ENCODE data around the gene LIG3.
"Not testable (repeated sequence)": the region's sequence is repeated elsewhere in the genome, so short reads cannot be mapped to it uniquely, and the experiment has no call there.

Gene LIG3

DNA sequence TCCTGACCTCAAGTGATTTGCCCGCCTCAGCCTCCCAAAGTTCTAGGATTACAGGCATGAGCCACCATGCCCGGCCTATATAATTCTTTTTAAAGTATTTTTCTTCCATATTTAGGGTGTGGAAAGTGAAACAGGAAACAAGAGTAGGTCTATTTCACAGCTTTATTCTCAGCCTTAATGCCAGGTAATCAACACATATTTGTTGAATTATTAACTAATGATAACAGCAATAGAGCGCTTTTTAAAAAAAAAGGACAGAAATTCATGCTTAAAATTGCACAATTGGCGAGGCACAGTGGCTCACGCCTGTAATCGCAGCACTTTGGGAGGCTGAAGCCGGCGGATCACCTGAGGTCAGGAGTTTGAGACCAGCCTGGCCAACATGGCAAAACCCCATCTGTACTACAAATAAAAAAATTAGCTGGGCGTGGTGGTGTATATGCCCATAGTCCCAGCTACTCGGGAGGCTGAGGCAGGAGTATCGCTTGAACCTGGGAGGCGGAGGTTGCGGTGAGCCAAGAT, 65.2 kb downstream of the LIG3 start:
- DNase-seq = not testable (repeated sequence)

DNA sequence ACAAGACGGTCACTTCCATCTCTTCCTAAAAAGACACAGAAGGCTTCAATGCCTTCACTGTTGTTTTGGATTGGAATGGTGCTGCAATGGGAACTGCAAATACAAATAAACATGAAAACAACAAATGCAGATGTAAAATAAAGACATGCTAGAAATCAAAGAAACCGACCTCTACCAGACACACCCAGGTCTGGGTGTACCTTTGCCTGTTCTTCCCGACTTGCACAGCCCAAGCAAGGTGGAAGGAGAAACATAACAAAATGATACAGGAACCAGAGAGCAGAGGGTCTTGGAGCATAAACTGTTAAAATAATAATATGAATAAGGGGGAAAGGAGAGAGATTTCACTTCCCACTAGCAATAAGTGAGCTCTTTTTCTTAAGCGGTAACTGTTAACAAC, 65.9 kb downstream of the LIG3 start:
- no peak for DNase-seq

DNA sequence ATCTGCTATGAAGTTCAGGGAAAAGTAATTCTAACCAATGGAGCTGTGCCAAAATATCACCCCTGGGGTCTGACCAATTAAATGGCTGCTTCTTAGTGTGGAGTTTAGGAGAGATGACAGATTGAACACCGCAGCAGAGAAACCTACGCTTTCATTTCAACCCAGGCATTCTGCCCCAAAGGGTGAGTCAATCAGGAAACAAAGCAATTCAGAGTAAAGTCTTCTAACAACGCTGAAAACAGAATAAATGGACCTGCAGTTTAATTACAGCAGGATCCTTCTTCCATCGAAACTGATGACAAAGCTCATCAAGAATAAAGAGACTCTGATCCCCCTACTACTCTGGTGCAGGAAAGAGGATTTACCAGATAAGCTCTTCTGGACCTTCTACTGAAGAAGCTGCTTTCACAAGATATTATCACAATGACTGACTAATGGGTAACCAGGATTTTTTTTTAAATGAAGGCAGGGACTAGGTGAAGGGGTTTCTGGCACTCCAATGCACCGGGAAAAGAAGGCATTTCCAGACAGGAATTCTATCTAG, 66.5 kb downstream of the LIG3 start:
- DNase-seq = no peak

DNA sequence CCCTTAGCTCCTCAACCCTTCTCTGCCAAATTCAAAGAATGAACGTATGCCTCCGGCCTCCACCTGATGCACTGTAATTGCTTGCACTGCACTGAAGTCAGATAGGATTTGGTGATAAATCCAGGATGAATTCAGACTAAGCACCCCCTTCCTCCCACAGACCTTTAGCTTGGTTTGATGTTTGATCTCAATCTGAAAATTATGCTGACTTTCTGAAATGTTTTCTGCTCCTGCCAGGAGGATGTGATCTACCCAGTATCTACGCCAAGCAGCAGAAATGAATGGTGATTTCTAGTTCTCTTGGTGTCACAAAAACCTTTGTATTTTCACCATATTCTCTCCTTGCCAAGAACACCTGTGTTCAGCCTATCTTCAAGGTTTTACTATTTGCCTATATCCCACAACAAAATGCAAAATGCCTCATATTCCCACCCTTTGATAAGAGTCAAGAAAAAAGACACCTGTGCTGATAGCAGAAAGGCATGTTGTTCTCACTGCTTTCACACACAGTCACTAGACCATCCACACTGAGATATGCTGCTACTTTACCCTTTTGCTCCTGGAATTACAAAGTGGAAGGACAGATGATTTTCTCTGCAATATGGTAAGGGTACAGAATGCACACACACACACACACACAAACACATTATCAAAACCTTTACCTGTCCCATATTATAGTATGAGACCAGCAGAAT, 68.5 kb downstream of the LIG3 start:
- DNase-seq = no peak

DNA sequence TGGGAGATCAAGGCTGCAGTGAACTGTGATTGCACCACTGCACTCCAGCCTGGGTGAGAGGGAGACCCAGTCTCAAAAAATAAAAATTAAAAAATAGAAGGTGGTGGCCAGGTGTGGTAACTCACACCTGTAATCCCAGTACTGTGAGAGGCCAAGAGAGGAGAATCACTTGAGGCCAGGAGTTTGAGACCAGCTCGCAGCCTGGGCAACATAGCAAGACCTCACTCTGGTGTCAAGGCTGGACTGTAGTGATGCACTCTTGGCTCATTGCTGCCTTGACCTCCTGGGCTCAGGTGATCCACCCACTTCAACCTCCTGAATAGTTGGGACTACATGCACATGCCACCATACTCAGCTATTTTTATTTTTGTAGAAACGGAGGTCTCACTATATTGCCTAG, 69.9 kb downstream of the LIG3 start:
- DNase-seq = no peak

DNA sequence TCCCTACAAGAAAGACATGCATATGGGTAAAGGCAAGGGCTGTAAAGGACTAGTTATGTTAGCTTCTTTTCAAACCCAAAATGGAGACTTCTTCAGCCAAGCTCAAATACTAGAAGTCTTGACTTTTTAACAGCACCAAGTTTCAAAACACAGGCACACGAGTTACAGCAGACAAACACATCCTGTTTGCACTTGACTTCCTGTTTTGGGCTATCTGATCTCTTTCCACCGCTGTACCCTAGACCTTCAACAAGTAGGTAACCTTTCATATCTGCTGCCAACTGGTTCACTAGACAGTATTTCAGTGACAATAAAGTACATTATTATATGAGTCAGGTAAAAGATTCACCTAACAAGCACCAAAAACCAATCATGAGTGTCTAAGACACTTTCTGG, 70.9 kb downstream of the LIG3 start:
- DNase-seq = no peak

DNA sequence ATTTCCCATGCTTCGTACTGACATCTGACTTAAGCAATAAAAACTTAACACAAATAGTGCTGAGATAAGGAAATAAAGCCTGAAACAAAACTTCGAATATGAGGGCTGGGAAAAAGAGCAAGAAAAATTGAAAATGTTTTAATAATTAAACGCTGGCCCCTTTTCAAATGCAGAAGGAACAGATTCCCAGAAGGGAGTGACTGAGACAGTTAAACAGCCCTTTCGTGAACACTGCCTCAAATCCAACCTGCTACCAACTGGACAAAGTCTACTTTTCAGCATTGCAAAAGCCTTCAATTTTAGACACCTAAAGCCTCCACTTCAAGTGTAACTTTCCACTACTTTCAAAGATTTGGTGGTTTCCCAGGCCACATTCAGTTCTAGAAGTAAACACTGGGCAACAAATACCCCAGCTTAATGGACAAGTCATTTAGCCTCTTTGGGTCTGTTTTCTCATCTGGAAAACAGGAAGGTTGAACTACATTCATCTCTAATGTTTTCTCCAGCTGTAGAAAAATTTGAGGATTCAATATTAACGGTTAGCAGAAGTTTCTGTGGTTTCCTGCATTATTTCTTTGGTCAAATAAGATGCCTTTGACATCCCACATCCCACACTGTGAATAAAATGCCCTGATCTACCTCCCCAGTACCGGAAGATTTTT, 71.4 kb downstream of the LIG3 start:
- no peak for DNase-seq

DNA sequence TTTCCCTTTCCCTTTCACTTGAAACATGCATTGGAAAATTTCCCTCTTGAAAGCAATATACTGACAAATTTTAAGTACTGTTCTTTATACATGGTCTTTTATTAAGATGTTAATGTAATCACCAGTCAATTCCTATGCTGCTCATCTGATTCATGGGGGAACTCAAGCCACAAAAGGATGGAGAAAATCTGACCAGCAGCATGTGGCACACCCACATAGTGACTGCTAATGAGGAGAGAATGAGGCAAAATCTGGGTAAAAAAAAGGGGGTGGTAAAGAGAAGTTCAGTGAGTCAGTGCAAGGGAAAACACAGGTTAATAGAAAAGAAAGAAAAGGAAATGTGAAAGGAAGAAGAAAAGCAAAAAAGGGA, 71.9 kb downstream of the LIG3 start:
- DNase-seq = no peak

DNA sequence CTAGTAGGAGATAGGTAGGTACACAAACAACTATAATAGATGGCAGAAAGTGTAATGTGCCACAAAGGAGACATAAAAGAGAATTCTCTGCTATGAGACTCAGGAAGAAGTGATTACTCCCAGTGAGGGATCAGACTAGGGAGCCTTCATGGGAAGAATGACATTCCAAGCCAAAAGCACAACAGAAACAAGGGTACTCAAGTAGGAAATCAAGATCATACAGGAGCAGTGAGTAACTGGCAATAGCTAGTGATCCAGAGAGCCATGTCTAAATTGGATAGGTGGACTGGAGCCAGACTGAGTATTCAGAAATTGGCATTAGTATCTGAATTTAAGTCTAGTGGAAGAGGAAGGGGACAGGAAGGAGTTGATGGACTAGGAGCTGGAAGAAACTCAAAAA, 72.5 kb downstream of the LIG3 start:
- DNase-seq = no peak

DNA sequence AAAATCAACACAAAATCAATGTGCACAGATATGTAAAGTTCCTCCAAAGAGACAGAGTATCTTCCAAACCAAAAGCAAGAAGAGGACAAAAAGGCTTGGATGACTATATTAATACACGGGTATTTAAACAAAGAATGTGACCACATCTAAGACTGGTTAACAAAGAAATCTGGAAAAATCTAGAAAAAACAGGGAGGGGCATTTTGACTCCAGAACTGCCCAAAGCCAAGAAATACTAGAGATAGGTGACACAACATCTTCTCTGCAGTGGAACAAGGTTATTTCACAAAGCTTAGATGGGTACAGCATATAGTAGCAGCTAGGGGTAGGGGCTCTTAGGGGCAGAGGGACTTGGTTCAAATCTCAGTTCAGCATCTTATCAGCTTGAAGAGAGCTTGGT, 72.9 kb downstream of the LIG3 start:
- no peak for DNase-seq

DNA sequence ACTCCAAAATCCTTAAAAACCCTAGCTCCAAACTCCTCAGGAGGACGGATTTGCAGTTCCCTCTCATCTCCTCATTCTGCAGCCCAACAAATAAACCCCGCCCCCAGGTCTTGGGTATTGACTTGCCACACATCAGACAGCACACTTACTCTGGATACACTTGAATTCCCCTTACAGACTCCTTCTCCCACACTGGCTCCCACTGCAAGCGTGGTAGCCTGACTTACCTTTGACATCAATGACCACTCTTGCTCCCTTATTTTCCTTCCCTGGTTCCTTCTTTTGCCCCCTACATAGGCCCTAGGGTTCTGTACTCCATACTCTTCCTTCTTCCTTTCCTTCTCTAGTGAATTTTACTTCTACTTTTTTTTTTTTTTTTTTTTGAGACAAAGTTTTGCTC, 75.7 kb downstream of the LIG3 start:
- no peak for DNase-seq

DNA sequence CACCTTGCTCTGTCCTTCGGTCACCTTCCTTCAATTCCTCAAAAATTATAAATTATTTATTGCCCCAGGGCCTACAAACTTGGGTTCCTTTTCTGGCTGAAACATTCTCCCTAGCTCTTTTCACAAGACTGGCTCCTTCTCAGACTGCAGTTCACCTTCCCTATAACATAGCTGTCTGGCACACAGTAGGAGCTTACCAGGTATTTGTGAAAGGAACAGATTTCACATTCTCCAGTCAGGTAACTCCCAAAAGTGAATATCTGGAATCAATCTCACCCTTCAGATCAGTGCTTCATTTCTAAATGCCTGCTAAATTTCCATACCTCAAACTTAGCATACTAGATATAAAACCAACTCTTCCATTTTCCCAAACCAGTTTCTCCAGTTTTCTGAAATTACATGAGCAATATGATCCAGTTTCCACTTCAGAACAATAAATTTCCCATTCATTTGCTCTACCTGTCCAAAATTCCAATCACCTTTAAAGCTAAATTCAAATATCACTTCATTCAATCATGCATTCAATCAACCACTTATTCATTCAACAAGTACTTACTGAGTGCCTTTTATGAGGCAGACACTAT, 77.1 kb downstream of the LIG3 start:
- DNase-seq = no peak

All from left hindlimb (tissue), 1 donor.